Upper lobe of left lung (tissue), 4 donors: ENCODE results near the gene PNPLA6.

Experiments
- POLR2AphosphoS5 ChIP-seq, 2 donors: sonication (generic); formaldehyde crosslinking; IDR thresholded peaks; one replicate each; pipeline ENCODE4 v1.5.1; 2017; ENCODE audit warnings: antibody characterized with exemption in 2 of 2
- TF ChIP-seq, protein P1 (sequence below), 6 experiments: fragments of 450-650 bp in 4 of 6; fragments of 200-600 bp in 2 of 6; sonication (generic) in 2 of 6; IDR thresholded peaks; one replicate each; pipeline ENCODE4 v1.5.1; 2016 to 2019; ENCODE audit warnings: antibody characterized with exemption in 6 of 6

- TF ChIP-seq, protein P1, sequence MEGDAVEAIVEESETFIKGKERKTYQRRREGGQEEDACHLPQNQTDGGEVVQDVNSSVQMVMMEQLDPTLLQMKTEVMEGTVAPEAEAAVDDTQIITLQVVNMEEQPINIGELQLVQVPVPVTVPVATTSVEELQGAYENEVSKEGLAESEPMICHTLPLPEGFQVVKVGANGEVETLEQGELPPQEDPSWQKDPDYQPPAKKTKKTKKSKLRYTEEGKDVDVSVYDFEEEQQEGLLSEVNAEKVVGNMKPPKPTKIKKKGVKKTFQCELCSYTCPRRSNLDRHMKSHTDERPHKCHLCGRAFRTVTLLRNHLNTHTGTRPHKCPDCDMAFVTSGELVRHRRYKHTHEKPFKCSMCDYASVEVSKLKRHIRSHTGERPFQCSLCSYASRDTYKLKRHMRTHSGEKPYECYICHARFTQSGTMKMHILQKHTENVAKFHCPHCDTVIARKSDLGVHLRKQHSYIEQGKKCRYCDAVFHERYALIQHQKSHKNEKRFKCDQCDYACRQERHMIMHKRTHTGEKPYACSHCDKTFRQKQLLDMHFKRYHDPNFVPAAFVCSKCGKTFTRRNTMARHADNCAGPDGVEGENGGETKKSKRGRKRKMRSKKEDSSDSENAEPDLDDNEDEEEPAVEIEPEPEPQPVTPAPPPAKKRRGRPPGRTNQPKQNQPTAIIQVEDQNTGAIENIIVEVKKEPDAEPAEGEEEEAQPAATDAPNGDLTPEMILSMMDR (IDR thresholded peaks at IDR 0.05) = no peak
- no peak for TF ChIP-seq POLR2AphosphoS5 (IDR thresholded peaks at IDR 0.05)
These were observed 67.5 kb downstream of the PNPLA6 start for GRCh38 chr19:7602935-7603497.
